WTC11 (cell line): Measurements from ENCODE around the gene COL16A1. TPM values are rescaled to one million over a fixed set of nuclear protein-coding genes. Genes with fewer than 3 reads are reported as not detected.

Source experiments
- ATAC-seq: fragments of 200-7000 bp; cut with Tn5 transposase; 2 replicates; pipeline ENCODE4 v1.10.0; 2021; ENCODE audit warnings: mild to moderate bottlenecking, moderate library complexity
- CTCF ChIA-PET: fragments of 300-600 bp; sonication (Branson Sonifier 250); formaldehyde crosslinking; loops from one replicate; lab custom pipeline; 2021; ENCODE audit warnings: antibody characterized with exemption; lab: Charles Lee
- POLR2A ChIA-PET: fragments of 350-600 bp; sonication (Branson Sonifier 250); formaldehyde crosslinking; loops from one replicate; lab custom pipeline; 2021; ENCODE audit warnings: antibody characterized with exemption; lab: Charles Lee
- DNase-seq: peaks from one replicate; pipeline ENCODE4 v3.0.0; 2021; ENCODE audit warnings: low spot score
- H3K27ac Mint-ChIP-seq: 2 replicates; pipeline ENCODE4 v1.8.0; 2021; ENCODE audit warnings: mixed read lengths
- H3K27me3 Mint-ChIP-seq: 2 replicates; pipeline ENCODE4 v1.8.0; 2021; ENCODE audit warnings: low read depth, mild to moderate bottlenecking, moderate library complexity, mixed read lengths
- H3K36me3 Mint-ChIP-seq: 2 replicates; pipeline ENCODE4 v1.8.0; 2021; ENCODE audit warnings: mixed read lengths
- H3K4me1 Mint-ChIP-seq: 2 replicates; pipeline ENCODE4 v1.8.0; 2022; ENCODE audit warnings: mixed read lengths
- H3K4me3 Mint-ChIP-seq: 2 replicates; pipeline ENCODE4 v1.8.0; 2021; ENCODE audit warnings: mild to moderate bottlenecking, moderate library complexity, mixed read lengths
- H3K9me3 Mint-ChIP-seq: 2 replicates; pipeline ENCODE4 v1.8.0; 2021; ENCODE audit warnings: mixed read lengths
- ATF1 ChIP-seq: sonication (generic); formaldehyde crosslinking; IDR thresholded peaks from 2 replicates; pipeline ENCODE4 v1.8.1; 2023; ENCODE audit warnings: mild to moderate bottlenecking, moderate library complexity, missing genetic modification reagents
- CREB1 ChIP-seq: sonication (generic); formaldehyde crosslinking; IDR thresholded peaks from 2 replicates; pipeline ENCODE4 v1.8.0; 2023; ENCODE audit warnings: mild to moderate bottlenecking, missing genetic modification reagents
- CREM ChIP-seq: sonication (generic); formaldehyde crosslinking; IDR thresholded peaks from 2 replicates; pipeline ENCODE4 v1.8.1; 2022; ENCODE audit warnings: mild to moderate bottlenecking, missing genetic modification reagents, moderate library complexity
- ELF4 ChIP-seq: sonication (generic); formaldehyde crosslinking; IDR thresholded peaks from 2 replicates; pipeline ENCODE4 v1.8.1; 2022; ENCODE audit warnings: low read depth, mild to moderate bottlenecking, moderate library complexity, missing genetic modification reagents
- EMX1 ChIP-seq: fragments of 250-450 bp; sonication (Bioruptor Pico); IDR thresholded peaks from 2 replicates; pipeline ENCODE4 v1.8.0; 2021; ENCODE audit warnings: mild to moderate bottlenecking
- ESRRA ChIP-seq: sonication (generic); formaldehyde crosslinking; IDR thresholded peaks from 2 replicates; pipeline ENCODE4 v1.8.1; 2022; ENCODE audit warnings: mild to moderate bottlenecking, missing genetic modification reagents, borderline replicate concordance
- FOXK1 ChIP-seq: sonication (generic); formaldehyde crosslinking; IDR thresholded peaks from 2 replicates; pipeline ENCODE4 v1.8.0; 2022; ENCODE audit warnings: mild to moderate bottlenecking, moderate library complexity, missing genetic modification reagents
- GABPB1 ChIP-seq: sonication (generic); formaldehyde crosslinking; IDR thresholded peaks from 2 replicates; pipeline ENCODE4 v1.8.1; 2023; ENCODE audit warnings: mild to moderate bottlenecking, missing genetic modification reagents
- JUN ChIP-seq: sonication (generic); formaldehyde crosslinking; IDR thresholded peaks from 2 replicates; pipeline ENCODE4 v1.8.0; 2023; ENCODE audit warnings: mild to moderate bottlenecking, missing genetic modification reagents
- KAT7 ChIP-seq: sonication (generic); formaldehyde crosslinking; IDR thresholded peaks from 2 replicates; pipeline ENCODE4 v1.8.1; 2023; ENCODE audit warnings: missing genetic modification reagents, mild to moderate bottlenecking, borderline replicate concordance
- NR2C2 ChIP-seq: sonication (generic); formaldehyde crosslinking; IDR thresholded peaks from 2 replicates; pipeline ENCODE4 v1.8.0; 2022; ENCODE audit warnings: mild to moderate bottlenecking, missing genetic modification reagents
- RELA ChIP-seq: sonication (generic); formaldehyde crosslinking; IDR thresholded peaks from 2 replicates; pipeline ENCODE4 v1.8.1; 2022; ENCODE audit warnings: missing genetic modification reagents, mild to moderate bottlenecking, borderline replicate concordance
- SMAD3 ChIP-seq: sonication (generic); formaldehyde crosslinking; IDR thresholded peaks from 2 replicates; pipeline ENCODE4 v1.8.0; 2022; ENCODE audit warnings: missing genetic modification reagents, mild to moderate bottlenecking, borderline replicate concordance
- TEAD1 ChIP-seq: sonication (generic); formaldehyde crosslinking; IDR thresholded peaks from 2 replicates; pipeline ENCODE4 v1.8.0; 2022; ENCODE audit warnings: mild to moderate bottlenecking, missing genetic modification reagents
- TEAD4 ChIP-seq: sonication (generic); formaldehyde crosslinking; IDR thresholded peaks from 2 replicates; pipeline ENCODE4 v1.8.0; 2022; ENCODE audit warnings: mild to moderate bottlenecking, missing genetic modification reagents
- ZBTB21 ChIP-seq: sonication (generic); formaldehyde crosslinking; IDR thresholded peaks from 2 replicates; pipeline ENCODE4 v1.8.1; 2023; ENCODE audit warnings: mild to moderate bottlenecking, missing genetic modification reagents, borderline replicate concordance
- ZNF219 ChIP-seq: sonication (generic); formaldehyde crosslinking; IDR thresholded peaks from 2 replicates; pipeline ENCODE4 v1.8.0; 2023; ENCODE audit warnings: missing genetic modification reagents, mild to moderate bottlenecking, borderline replicate concordance
- ZNF232 ChIP-seq: sonication (generic); formaldehyde crosslinking; IDR thresholded peaks from 2 replicates; pipeline ENCODE4 v1.8.0; 2022; ENCODE audit warnings: mild to moderate bottlenecking, missing genetic modification reagents
- ZNF263 ChIP-seq: sonication (generic); formaldehyde crosslinking; IDR thresholded peaks from 2 replicates; pipeline ENCODE4 v1.8.1; 2022; ENCODE audit warnings: low read depth, mild to moderate bottlenecking, moderate library complexity, missing genetic modification reagents
- ZNF317 ChIP-seq: sonication (generic); formaldehyde crosslinking; IDR thresholded peaks from 2 replicates; pipeline ENCODE4 v1.8.1; 2023; ENCODE audit warnings: low read depth, mild to moderate bottlenecking, moderate library complexity, missing genetic modification reagents, borderline replicate concordance
- total RNA-seq: library from RNA; stranded (reverse); gene quantifications from 3 replicates; pipeline ENCODE4 v1.2.3, GENCODE V29; 2021
- TF ChIP-seq, protein P1 (sequence below): sonication (generic); formaldehyde crosslinking; IDR thresholded peaks from 2 replicates; pipeline ENCODE4 v1.8.0; 2022; ENCODE audit warnings: mild to moderate bottlenecking, missing genetic modification reagents
- TF ChIP-seq, protein P2 (sequence below): sonication (generic); formaldehyde crosslinking; IDR thresholded peaks from 2 replicates; pipeline ENCODE4 v1.8.1; 2022; ENCODE audit warnings: mild to moderate bottlenecking, missing genetic modification reagents, moderate library complexity, borderline replicate concordance
- TF ChIP-seq, protein P3 (sequence below): fragments of 250-450 bp; sonication (Bioruptor Pico); IDR thresholded peaks from 2 replicates; pipeline ENCODE4 v1.9.0; 2021; ENCODE audit warnings: mild to moderate bottlenecking
- TF ChIP-seq, protein P4 (sequence below): sonication (generic); formaldehyde crosslinking; IDR thresholded peaks from 2 replicates; pipeline ENCODE4 v1.8.1; 2022; ENCODE audit warnings: low read depth, missing genetic modification reagents, borderline replicate concordance
- TF ChIP-seq, protein P5 (sequence below): fragments of 250-450 bp; sonication (Bioruptor Pico); IDR thresholded peaks from 2 replicates; pipeline ENCODE4 v2.1.2; 2022; ENCODE audit warnings: mild to moderate bottlenecking, moderate library complexity
- TF ChIP-seq, protein P6 (sequence below): sonication (generic); formaldehyde crosslinking; IDR thresholded peaks from 2 replicates; pipeline ENCODE4 v1.8.1; 2022; ENCODE audit warnings: mild to moderate bottlenecking, moderate library complexity, missing genetic modification reagents
- TF ChIP-seq, protein P7 (sequence below): fragments of 250-450 bp; sonication (Bioruptor Pico); IDR thresholded peaks from 2 replicates; pipeline ENCODE4 v1.8.0; 2021; ENCODE audit warnings: mild to moderate bottlenecking
- TF ChIP-seq, protein P8 (sequence below): fragments of 250-450 bp; sonication (Bioruptor Pico); IDR thresholded peaks from 2 replicates; pipeline ENCODE4 v1.9.0; 2021; ENCODE audit warnings: moderate library complexity, mild to moderate bottlenecking, inconsistent platforms, borderline replicate concordance
- TF ChIP-seq, protein P9 (sequence below): sonication (generic); formaldehyde crosslinking; IDR thresholded peaks from 2 replicates; pipeline ENCODE4 v1.8.0; 2022; ENCODE audit warnings: mild to moderate bottlenecking, missing genetic modification reagents

Gene COL16A1
- total RNA-seq, 1 experiment from 2014 or later = 8.8 TPM

DNA sequence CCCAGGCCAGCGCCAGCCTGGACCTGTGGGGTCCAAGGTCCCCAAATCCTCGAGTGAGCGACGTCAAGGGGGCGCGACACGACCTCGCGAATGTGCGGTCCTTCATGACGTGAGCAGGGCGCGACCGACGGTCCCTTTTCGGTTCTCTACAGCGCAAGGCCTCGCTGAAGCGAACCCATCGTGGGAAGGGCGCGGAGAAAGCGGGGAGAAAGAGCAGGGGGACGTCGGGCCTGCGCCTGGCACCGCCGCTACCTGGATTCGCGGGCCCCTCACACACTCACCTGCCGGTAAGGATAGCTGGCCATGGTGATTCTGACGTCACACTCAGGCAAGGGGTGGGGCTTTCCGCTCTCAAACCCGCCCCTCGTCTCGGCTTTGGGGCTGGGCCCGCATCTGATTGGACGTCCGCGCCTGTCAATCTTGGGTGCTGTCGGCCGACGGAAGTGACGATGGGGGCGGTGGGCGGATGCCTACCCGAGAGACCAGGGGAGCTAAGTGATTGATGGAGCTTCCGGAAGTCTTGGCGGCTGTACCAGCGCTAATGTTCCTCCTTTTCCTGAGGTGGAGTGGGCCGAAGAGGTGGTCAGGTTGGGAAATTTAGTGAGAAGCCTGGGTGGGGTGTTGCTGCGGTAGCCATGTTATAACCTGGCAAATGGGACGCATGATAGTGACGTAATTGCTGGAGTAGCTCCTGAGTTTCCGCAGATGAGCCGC lies 59.1 kb downstream of the COL16A1 start, which contains the start of gene PEF1:
Gene PEF1 (minus strand): TSS at position 317 of the 714 bp plus-strand sequence. CDS start 12 bp downstream, at position 305.
- DNase-seq (peak; percentile 99), ATAC-seq (peak; percentile 80)
- peak within 1 kb of the TSS; percentile 100 for H3K27ac Mint-ChIP-seq
- H3K36me3 Mint-ChIP-seq = no peaks in the 10 kb centered on the region
- no peaks in the 10 kb centered on the region; the same call in 1 of the 2 replicates for H3K27me3 Mint-ChIP-seq
- POLR2A ChIA-PET = interaction anchor here (0.6 to 1.3 kb wide), 6 partner anchors 17 to 271 kb away, joined by 3 to 4 read pairs (median 3); no protein-coding TSS in a partner anchor
- CTCF ChIA-PET = interaction anchor here (1.0 to 3.8 kb wide), 17 partner anchors 12 to 319 kb away, joined by 3 to 31 read pairs (median 8); partner anchors contain the start of gene SPOCD1
- H3K4me1 Mint-ChIP-seq = peaks cover 19% of the 10 kb centered on the region
- no peaks in the 10 kb centered on the region; the same call in 1 of the 2 replicates for H3K9me3 Mint-ChIP-seq
- peak within 1 kb of the TSS; percentile 94 for H3K4me3 Mint-ChIP-seq
- TF ChIP-seq, protein P1, sequence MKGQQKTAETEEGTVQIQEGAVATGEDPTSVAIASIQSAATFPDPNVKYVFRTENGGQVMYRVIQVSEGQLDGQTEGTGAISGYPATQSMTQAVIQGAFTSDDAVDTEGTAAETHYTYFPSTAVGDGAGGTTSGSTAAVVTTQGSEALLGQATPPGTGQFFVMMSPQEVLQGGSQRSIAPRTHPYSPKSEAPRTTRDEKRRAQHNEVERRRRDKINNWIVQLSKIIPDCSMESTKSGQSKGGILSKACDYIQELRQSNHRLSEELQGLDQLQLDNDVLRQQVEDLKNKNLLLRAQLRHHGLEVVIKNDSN (CRISPR knock-in tag) = no peak
- TF ChIP-seq RELA (CRISPR knock-in tag) (no peak), ESRRA (CRISPR knock-in tag) (0 out of 2 replicates have a peak, but pooled peaks have one; percentile 73), JUN (CRISPR knock-in tag) (peak; percentile 79; the same call in 1 of the 2 replicates), NR2C2 (no peak; the same call in 1 of the 2 replicates), EMX1 (CRISPR knock-in tag) (no peak), CREB1 (CRISPR knock-in tag) (peak; percentile 87; the same call in 1 of the 2 replicates), GABPB1 (CRISPR knock-in tag) (peak; percentile 64), SMAD3 (CRISPR knock-in tag) (0 out of 2 replicates have a peak, but pooled peaks have one; percentile 63), TEAD4 (CRISPR knock-in tag) (no peak), ZNF219 (no peak), ZNF232 (CRISPR knock-in tag) (0 out of 2 replicates have a peak, but pooled peaks have one; percentile 63), ZNF263 (no peak), ELF4 (no peak), ATF1 (CRISPR knock-in tag) (peak; percentile 96; the same call in 1 of the 2 replicates), CREM (CRISPR knock-in tag) (peak; percentile 99), KAT7 (CRISPR knock-in tag) (0 out of 2 replicates have a peak, but pooled peaks have one; percentile 91), ZBTB21 (CRISPR knock-in tag) (peak; percentile 100), TEAD1 (CRISPR knock-in tag) (peak; percentile 47; the same call in 1 of the 2 replicates), ZNF317 (no peak), FOXK1 (CRISPR knock-in tag) (peak; percentile 91)
- TF ChIP-seq, protein P2, sequence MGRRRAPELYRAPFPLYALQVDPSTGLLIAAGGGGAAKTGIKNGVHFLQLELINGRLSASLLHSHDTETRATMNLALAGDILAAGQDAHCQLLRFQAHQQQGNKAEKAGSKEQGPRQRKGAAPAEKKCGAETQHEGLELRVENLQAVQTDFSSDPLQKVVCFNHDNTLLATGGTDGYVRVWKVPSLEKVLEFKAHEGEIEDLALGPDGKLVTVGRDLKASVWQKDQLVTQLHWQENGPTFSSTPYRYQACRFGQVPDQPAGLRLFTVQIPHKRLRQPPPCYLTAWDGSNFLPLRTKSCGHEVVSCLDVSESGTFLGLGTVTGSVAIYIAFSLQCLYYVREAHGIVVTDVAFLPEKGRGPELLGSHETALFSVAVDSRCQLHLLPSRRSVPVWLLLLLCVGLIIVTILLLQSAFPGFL (CRISPR knock-in tag) = no peak
- TF ChIP-seq, protein P3, sequence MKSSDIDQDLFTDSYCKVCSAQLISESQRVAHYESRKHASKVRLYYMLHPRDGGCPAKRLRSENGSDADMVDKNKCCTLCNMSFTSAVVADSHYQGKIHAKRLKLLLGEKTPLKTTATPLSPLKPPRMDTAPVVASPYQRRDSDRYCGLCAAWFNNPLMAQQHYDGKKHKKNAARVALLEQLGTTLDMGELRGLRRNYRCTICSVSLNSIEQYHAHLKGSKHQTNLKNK (CRISPR knock-in tag) = no peak
- TF ChIP-seq, protein P4, sequence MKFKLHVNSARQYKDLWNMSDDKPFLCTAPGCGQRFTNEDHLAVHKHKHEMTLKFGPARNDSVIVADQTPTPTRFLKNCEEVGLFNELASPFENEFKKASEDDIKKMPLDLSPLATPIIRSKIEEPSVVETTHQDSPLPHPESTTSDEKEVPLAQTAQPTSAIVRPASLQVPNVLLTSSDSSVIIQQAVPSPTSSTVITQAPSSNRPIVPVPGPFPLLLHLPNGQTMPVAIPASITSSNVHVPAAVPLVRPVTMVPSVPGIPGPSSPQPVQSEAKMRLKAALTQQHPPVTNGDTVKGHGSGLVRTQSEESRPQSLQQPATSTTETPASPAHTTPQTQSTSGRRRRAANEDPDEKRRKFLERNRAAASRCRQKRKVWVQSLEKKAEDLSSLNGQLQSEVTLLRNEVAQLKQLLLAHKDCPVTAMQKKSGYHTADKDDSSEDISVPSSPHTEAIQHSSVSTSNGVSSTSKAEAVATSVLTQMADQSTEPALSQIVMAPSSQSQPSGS = no peak
- TF ChIP-seq, protein P5, sequence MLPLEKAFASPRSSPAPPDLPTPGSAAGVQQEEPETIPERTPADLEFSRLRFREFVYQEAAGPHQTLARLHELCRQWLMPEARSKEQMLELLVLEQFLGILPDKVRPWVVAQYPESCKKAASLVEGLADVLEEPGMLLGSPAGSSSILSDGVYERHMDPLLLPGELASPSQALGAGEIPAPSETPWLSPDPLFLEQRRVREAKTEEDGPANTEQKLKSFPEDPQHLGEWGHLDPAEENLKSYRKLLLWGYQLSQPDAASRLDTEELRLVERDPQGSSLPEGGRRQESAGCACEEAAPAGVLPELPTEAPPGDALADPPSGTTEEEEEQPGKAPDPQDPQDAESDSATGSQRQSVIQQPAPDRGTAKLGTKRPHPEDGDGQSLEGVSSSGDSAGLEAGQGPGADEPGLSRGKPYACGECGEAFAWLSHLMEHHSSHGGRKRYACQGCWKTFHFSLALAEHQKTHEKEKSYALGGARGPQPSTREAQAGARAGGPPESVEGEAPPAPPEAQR (CRISPR knock-in tag) = no peak
- TF ChIP-seq, protein P6, sequence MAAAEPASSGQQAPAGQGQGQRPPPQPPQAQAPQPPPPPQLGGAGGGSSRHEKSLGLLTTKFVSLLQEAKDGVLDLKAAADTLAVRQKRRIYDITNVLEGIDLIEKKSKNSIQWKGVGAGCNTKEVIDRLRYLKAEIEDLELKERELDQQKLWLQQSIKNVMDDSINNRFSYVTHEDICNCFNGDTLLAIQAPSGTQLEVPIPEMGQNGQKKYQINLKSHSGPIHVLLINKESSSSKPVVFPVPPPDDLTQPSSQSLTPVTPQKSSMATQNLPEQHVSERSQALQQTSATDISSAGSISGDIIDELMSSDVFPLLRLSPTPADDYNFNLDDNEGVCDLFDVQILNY (CRISPR knock-in tag) = 0 out of 2 replicates have a peak, but pooled peaks have one; percentile 35
- TF ChIP-seq, protein P7, sequence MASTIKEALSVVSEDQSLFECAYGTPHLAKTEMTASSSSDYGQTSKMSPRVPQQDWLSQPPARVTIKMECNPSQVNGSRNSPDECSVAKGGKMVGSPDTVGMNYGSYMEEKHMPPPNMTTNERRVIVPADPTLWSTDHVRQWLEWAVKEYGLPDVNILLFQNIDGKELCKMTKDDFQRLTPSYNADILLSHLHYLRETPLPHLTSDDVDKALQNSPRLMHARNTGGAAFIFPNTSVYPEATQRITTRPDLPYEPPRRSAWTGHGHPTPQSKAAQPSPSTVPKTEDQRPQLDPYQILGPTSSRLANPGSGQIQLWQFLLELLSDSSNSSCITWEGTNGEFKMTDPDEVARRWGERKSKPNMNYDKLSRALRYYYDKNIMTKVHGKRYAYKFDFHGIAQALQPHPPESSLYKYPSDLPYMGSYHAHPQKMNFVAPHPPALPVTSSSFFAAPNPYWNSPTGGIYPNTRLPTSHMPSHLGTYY (CRISPR knock-in tag) = no peak
- TF ChIP-seq, protein P8, sequence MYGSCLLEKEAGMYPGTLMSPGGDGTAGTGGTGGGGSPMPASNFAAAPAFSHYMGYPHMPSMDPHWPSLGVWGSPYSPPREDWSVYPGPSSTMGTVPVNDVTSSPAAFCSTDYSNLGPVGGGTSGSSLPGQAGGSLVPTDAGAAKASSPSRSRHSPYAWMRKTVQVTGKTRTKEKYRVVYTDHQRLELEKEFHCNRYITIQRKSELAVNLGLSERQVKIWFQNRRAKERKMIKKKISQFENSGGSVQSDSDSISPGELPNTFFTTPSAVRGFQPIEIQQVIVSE (CRISPR knock-in tag) = no peak
- TF ChIP-seq, protein P9, sequence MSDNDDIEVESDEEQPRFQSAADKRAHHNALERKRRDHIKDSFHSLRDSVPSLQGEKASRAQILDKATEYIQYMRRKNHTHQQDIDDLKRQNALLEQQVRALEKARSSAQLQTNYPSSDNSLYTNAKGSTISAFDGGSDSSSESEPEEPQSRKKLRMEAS = peak; percentile 74
